Fibroblast of mammary gland (primary cell): Measurements from ENCODE around the gene DDIT4.

ENCODE experiments used
- DNase-seq: peaks from one replicate; pipeline ENCODE4 v3.0.0-alpha.2; 2010; ENCODE audit warnings: low read depth
- H3K4me3 ChIP-seq: 2 replicates; pipeline ENCODE4 v1.5.1; 2011; ENCODE audit warnings: low read depth, mild to moderate bottlenecking, low read length, moderate library complexity; ENCODE audit not compliant: control insufficient read depth
- CTCF ChIP-seq: conservative IDR thresholded peaks from 2 replicates; pipeline ENCODE4 v1.5.1; 2011; ENCODE audit warnings: low read depth, low read length, inconsistent platforms; ENCODE audit not compliant: control insufficient read depth, insufficient read depth

The DDIT4 gene

DNA sequence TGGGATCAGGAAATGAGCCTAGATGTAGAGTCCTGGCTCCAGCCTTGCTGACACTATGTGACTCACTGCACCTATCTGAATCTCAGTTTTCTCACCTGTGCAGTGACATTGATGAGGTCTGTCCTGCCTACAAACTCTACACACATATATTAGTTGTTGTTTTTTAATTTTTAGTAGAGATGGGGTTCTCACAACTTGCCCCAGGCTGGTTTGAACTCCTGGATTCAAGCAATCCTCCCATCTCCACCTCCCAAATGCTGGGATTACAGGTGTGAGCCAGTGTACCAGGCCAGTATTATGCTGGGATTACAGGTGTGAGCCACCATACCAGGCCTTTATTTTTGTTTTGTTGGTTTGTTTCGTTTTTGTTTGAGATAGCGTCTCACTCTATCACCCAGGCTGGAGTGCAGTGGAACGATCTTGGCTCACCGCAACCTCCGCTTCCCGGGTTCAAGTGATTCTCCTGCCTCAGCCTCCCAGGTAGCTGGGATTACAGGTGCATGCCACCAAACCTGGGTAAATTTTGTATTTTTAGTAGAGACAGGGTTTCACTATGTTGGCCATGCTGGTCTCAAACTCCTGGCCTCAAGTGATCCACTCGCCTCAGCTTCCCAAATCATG, 11.8 kb upstream of the DDIT4 start:
- no peak overlapping the region for H3K4me3 ChIP-seq
- TF ChIP-seq CTCF = no peak
- no peak for DNase-seq

DNA sequence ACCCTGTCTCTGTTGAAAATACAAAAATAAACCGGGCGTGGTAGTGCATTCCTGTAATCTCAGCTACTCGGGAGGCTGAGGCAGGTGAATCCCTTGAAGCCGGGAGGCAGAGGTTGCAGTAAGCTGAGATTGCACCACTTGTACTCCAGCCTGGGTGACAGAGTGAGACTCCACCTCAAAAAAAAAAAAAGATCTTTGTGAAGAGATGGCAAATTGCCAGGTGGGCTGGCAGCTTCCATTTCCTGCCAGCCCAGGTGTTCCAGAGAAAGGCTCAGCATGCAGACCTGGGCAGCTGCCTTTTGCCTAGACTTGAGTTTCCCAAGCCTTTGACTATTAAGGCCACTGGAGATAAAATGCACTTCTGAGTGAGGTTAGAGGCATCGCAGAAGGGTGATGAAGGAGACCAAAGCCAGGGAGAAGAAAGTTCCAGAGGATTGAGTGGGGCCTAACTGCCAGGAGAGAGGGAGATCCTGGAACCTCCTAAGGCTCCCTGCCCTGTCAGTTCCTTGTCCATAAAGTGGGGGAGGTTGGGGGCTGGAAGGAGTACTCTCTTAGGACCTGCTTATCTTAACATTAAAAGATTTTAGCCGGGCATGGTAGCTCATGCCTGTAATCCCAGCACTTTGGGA, 10.0 kb upstream of the DDIT4 start:
- no peak for DNase-seq
- H3K4me3 ChIP-seq = no peak overlapping the region
- no peak for TF ChIP-seq CTCF

GRCh38 chr10:72264536-72264935, 9.2 kb upstream of the DDIT4 start:
- no peak for DNase-seq
- no peak for TF ChIP-seq CTCF
- H3K4me3 ChIP-seq = no peak overlapping the region

DNA sequence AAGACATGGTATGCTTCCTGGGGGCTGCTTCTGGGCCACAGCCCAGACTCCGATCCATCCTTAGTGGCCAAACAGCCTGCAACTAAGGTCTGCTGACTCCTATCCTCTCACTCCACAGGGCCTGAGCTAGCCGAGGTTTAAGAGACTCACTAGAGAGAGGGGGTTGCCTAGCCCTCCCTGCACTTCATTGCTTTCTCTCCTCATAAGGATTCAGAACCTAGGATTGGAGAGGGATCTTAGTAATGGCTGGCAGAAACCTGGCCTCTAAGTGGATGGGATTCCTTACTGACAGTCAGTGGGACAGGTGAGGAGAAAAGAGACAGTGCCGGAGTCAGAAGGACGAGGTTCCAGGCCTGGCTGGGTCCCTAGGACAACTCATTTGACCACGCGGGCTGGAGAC, 8.2 kb upstream of the DDIT4 start:
- no peak for DNase-seq
- TF ChIP-seq CTCF = no peak

GRCh38 chr10:72265990-72266865, 7.5 kb upstream of the DDIT4 start:
- no peak for DNase-seq
- no peak for TF ChIP-seq CTCF
- no peak overlapping the region for H3K4me3 ChIP-seq

More for the DNA sequence above, 8.2 kb upstream of the DDIT4 start:
- H3K4me3 ChIP-seq = no peak overlapping the region

DNA sequence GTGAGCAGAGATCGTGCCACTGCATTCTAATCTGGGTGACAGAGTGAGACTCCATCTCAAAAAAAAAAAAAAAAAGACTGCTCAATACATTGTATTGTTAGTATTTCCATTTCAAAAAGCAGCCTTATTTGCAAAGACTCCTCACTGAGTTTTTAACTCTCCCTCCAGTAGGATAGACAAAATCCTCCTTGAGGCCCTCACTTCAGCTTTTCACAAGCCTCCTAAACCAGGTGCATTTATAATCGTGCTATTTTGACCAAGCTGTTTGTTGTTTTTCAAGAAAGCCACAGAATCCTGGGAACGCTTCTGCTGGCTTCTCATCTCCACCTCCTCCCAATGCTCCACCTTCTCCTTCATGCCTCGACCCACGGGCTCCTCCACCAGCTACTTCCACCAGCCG, 6.3 kb upstream of the DDIT4 start:
- TF ChIP-seq CTCF = no peak
- H3K4me3 ChIP-seq = no peak overlapping the region
- no peak for DNase-seq
